Activated gamma-delta T cell treated with anti-CD3 and anti-CD28 coated beads, Interleukin-2, amount 50 U/mL, for 16 hours (primary cell): ENCODE measurements around the gene ELMO1.

ENCODE experiments used
- DNase-seq: peaks from one replicate; pipeline ENCODE4 v3.0.0-alpha.2; 2020; ENCODE audit warnings: low read depth

ELMO1 gene

GRCh38 chr7:37368540-37368939 lies 80.1 kb downstream of the ELMO1 start:
- no peak for DNase-seq

GRCh38 chr7:37367010-37367409 lies 81.7 kb downstream of the ELMO1 start:
- DNase-seq, result no peak

DNA sequence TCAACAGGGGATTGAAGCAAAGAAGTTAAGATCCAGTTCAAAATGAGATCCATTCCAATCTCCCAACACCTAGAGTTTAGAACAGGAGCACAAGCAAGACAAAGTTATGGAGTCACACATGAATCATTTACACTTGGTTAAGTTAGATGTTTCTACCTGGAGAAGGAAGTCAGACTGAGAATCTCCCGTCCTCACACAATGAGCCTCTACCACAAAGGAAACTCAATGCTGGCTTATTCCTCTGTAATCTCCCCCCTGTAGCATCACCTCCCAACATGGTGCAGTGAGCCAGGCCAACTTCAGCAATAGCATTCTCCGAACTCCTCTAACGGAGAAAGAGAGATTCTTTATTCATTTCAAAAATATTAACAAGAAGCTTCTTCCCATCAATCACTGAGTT lies 82.2 kb downstream of the ELMO1 start:
- DNase-seq, result no peak

- no peak for DNase-seq
These were observed 83.3 kb downstream of the ELMO1 start for GRCh38 chr7:37365405-37365804.

- no peak for DNase-seq
These were observed 83.8 kb downstream of the ELMO1 start for GRCh38 chr7:37364856-37365255.

DNA sequence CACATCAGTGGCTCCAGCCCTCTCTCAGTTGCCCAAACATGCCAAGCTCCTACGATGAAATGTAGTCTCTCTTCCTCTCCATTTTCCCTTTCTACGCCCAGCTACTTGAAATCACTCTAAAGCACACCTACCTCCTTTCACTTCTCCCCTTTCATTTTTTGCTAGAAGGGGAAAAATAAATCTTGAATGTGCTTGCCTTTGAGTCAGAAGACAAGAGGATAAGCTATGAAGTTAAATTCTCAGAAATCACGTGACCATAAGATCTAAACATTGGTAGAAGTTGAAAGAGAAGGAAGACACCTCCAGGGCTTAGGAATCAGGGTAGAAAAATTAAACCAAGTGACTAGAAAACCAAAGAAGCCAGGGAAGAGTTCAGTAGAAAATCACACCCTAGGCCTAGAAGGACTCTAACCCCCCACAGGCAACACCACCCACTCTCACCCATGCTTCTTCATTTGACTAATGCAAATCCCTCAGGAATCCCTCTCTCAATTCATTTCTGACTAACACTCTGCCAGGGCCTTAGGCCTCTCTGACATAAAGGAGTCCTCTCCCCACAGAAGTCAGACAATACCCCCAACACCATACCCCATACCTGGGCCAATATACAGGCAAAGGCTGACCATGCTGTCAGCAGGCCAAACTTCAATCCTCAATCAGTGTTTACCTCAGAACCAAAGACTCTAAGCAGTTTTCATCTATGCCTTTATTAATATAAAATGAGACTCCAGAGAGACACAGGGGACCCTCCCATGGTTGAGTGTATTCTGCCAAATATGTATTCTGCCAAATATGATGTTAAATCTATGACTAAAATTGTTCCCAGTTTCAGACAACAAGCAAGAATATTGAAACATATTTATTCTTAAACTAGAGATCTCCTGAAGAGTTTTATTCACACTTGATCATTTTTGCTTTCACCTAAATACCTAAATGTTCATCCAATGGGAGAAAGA lies 84.8 kb downstream of the ELMO1 start:
- DNase-seq, result no peak

DNA sequence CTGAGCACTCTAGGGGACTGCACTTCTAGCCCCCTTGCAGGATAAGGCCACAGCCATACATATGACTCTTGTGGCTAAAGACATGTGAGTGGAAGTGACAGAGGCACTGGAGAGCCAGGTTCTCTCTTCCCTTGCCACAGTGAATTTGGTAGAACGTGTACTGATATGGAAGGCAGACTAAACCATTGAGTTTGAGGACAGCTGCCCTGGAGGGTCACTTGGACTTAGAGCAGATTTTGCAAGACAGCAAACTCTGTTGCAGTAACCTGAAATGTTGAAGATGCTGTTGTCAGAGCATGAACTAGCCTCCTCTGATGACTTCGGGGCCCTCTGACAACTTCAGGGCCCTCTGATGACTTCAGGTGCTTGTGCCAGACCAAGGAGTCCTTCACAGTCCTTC lies 85.9 kb downstream of the ELMO1 start:
- no peak for DNase-seq

GRCh38 chr7:37360484-37360883 lies 88.2 kb downstream of the ELMO1 start:
- DNase-seq, result no peak

GRCh38 chr7:37359662-37360444 lies 88.8 kb downstream of the ELMO1 start:
- DNase-seq, result no peak

- no peak for DNase-seq
These were observed 89.5 kb downstream of the ELMO1 start for GRCh38 chr7:37359180-37359579.

DNA sequence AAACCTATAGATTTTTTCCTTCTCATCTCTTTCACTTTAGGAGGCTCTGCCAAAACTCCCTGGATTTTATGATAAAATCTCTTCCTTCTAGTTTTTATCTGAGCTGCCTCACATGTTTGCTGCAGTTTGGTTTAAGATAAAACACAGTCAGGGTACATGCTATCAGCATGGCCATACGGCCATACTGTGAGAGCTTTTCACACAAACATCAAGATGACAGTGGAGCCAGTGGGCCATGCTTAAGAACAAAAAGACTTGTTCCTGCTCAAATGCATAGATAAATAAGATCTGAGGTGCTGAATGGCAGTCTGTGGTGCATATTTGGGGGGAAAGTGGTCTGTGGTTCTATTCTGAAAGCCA lies 91.0 kb downstream of the ELMO1 start:
- no peak for DNase-seq

- no peak for DNase-seq
These were observed 91.6 kb downstream of the ELMO1 start for GRCh38 chr7:37356911-37357636.

- no peak for DNase-seq
These were observed 94.0 kb downstream of the ELMO1 start for GRCh38 chr7:37354656-37355131.

DNA sequence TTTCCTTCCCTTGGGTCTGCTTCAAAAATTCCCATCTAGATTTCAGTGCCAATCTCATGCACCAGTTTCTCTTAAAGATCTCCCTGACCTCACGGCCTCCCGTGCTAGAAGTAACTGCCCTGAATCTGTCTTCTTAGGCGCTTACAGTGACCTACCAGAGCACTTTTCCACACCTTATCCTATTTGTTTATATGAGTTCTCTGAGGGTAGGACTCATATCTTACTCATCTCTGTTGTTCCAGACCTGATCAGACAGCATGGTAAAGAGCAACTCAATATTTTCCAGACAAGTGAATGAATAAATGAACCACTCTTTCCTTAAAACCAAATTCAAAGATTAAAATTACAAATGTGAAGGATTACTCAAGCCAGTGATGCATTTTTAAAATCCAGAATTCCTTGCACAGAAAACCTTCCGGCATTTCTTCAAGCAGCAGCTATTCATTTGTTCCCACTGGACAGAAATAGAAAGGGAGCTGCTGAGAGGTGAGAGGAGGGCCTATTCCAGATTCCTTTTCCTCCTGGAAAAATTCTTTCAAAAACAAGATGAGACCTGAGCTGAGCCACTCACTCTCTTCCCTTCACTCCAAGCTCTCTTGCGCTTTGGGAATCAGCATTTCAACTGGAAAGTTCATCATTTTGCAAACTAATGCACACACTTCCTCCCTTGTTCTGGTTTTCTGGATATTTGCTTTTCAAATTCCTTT lies 94.6 kb downstream of the ELMO1 start:
- DNase-seq, result no peak

GRCh38 chr7:37352974-37353948 lies 95.4 kb downstream of the ELMO1 start:
- DNase-seq, result peak; percentile 45

GRCh38 chr7:37352251-37352880 lies 96.3 kb downstream of the ELMO1 start:
- no peak for DNase-seq

DNA sequence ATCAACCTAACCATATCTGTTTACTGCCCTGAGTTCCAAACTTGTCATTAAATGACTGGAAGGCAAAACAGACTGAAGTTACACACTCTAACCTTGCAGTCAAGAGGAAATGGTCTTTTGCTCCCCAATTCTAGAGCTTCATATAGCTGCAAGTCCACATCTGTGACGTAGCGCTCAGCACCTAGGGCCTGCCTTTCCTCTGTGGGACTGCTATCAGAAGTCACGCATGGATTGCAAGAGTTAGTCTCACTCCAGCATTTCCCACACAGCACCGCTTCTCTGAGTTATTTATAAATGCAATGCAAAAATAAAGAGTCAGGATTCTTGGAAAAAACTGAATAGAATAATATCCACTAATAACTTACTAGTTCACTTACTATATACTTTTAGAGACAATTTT lies 96.9 kb downstream of the ELMO1 start:
- DNase-seq, result no peak

- no peak for DNase-seq
These were observed 98.6 kb downstream of the ELMO1 start for GRCh38 chr7:37349979-37350590.

DNA sequence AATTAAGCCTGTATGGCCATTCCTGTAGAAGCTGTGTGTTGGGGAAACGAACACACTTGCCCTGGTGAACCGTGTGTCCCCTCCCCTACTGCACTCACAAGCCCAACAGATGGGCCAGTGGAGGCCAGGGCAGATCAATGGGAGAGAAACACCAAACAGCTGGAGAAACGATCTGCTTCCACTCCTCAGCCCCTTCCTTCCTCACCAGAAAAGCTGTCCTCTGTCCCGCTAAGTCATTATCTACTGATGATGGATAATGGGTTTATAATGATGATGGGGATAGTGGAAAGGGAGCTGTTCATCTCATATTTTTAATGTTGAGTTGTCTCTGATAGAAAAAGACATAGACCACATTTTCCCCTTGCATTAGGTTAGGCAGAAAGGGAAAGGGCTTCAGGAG lies 99.7 kb downstream of the ELMO1 start:
- DNase-seq, result no peak

GRCh38 chr7:37346761-37347160 lies 101.9 kb downstream of the ELMO1 start:
- no peak for DNase-seq
